Small intestine (tissue), 7 donors: ENCODE data around the gene NIPAL3. TPM values are rescaled to one million over a fixed set of nuclear protein-coding genes. Genes with fewer than 3 reads are reported as not detected.

Experiments
- DNase-seq, 2 donors: peaks; one replicate each; pipeline versions ENCODE4 v3.0.0 to v3.0.0-alpha.2; 2013
- FAIRE-seq: peaks from 2 replicates; lab custom pipeline; 2012; peaks lifted over from hg19 to GRCh38; lab: Jason Lieb, UNC
- H3K27ac ChIP-seq, 3 donors: one replicate each; pipeline ENCODE4 v1.5.1; 2013; ENCODE audit warnings: low read length in 2 of 3, mild to moderate bottlenecking in 2 of 3, control low read depth in 1 of 3, inconsistent platforms in 1 of 3, low read depth in 1 of 3, moderate library complexity in 1 of 3
- H3K27me3 ChIP-seq, 3 donors: one replicate each; pipeline ENCODE4 v1.6.1; 2013; ENCODE audit warnings: low read length in 3 of 3, inconsistent platforms in 1 of 3; ENCODE audit not compliant: control insufficient read depth in 3 of 3, insufficient read depth in 3 of 3
- H3K36me3 ChIP-seq, 3 donors: one replicate each; pipeline ENCODE4 v1.6.1; 2013; ENCODE audit warnings: low read length in 3 of 3, inconsistent platforms in 1 of 3, low read depth in 1 of 3, mild to moderate bottlenecking in 1 of 3, moderate library complexity in 1 of 3; ENCODE audit not compliant: control insufficient read depth in 3 of 3, insufficient read depth in 2 of 3
- H3K4me1 ChIP-seq, 3 donors: one replicate each; pipeline ENCODE4 v1.6.1; 2013; ENCODE audit warnings: low read length in 2 of 3, inconsistent platforms in 1 of 3, low read depth in 1 of 3, mild to moderate bottlenecking in 1 of 3, moderate library complexity in 1 of 3; ENCODE audit not compliant: control insufficient read depth in 3 of 3, insufficient read depth in 2 of 3
- H3K4me3 ChIP-seq, 3 donors: one replicate each; pipeline ENCODE4 v1.5.1; 2013; ENCODE audit warnings: low read length in 3 of 3, control low read depth in 1 of 3, inconsistent platforms in 1 of 3, low read depth in 1 of 3, mild to moderate bottlenecking in 1 of 3, moderate library complexity in 1 of 3
- H3K9me3 ChIP-seq, 2 donors: one replicate each; pipeline ENCODE4 v1.6.1; 2013; ENCODE audit warnings: low read depth in 1 of 2, low read length in 1 of 2; ENCODE audit not compliant: control insufficient read depth in 2 of 2, insufficient read depth in 1 of 2
- WGBS, 3 donors: extraction: QIAGEN DNeasy Blood & Tissue Kit; methylation state at CpG; one replicate each; pipeline ENCODE4 v1.1.7; 2013; 5-methylcytosine and 5-hydroxymethylcytosine counted together
- polyA plus RNA-seq, 4 donors: library from polyadenylated mRNA; stranded (reverse) in 3 of 4; unstranded in 1 of 4; fragments of 200-250 nt in 3 of 4; fragments of 120-200 nt in 1 of 4; gene quantifications; one replicate each; pipeline versions ENCODE4 v1.2.1 to v1.2.3, GENCODE V29; 2013
- donor health status: healthy with polysubstance abuse.
- donor health status: control.
- donor health status: control.
- donor health status: Bipolar disorder and iron deficiency.
- donor health status: healthy.

The NIPAL3 gene
- polyA plus RNA-seq, 4 donors = 4.9 to 16.4 (median 13.3) TPM

DNA sequence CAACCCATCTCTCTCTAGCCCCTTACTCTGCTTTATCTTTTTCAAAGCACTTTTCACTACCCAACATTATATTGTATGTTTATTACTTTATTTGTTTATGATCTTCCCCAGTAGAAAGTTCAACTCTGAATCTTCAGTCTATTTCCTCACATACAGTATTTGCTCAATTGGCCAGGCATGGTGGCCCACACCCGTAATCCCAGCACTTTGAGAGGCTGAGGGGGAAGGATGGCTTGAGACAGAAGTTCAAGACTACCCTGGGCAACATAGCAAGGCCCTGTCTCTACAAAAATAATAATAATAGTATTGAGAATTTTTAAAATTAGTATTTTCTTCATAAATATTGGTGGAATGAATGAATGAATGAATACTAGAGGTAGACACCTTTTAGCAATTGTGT lies 3.2 kb upstream of the NIPAL3 start:
- Histone ChIP-seq H3K4me1 (peaks cover 0 to 21% (median 0%) of the 10 kb centered on the region in 3 donors), H3K36me3 (peaks cover 0 to 3% (median 0%) of the 10 kb centered on the region in 3 donors), H3K27ac (peak overlapping the region; percentile 28 to 42 (median 41)), H3K9me3 (no peaks in the 10 kb centered on the region), H3K4me3 (no peak overlapping the region), H3K27me3 (no peaks in the 10 kb centered on the region)
- 17 to 61% (median 38%) methylated on average over 1 of the region's 1 CpG for WGBS, 3 donors
- DNase-seq (peak; percentile 27 to 43), FAIRE-seq (no peak)

DNA sequence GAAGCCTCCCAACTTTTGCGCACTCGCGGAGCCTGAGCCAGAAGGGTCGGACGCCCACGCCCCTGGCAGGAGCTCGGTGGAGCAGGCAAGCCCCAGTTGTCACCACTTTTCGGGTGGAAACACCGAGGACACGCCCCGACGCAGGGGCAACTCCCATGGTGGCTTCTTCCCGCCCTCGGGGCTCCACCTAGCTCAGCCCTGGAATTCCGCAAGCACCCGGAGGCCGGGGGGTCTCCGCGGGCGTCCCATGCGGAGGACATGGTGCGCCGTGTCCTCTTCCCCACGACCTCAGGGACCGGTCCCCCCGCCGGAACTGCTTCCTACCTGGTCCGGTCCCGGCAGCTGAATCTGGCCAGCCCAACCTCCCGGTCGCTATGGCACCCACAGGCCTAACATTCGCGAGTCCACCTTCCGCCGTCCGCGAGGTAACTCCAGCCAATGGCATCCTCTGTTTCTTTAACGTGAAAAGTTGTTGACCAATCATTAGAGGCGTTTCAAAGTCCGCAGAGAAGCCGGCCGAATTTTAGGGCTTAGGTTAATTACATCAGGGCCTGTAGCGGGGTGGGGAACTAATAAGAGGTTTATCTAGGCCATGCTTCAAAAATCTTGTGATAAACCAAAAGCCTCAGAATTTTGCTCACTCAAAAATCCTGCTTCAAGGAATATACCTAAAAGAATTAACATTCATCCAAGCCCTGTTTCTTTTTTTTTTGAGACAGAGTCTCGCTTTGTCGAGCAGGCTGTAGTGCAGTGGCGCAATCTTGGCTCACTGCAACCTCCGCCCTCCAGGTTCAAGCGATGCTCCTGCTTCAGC lies 2.0 kb upstream of the NIPAL3 start, which contains the start of gene STPG1:
TSS of gene STPG1 (minus strand) at position 433 of the 814 bp plus-strand sequence. CDS start 12,394 bp downstream, outside the sequence.
- peaks cover 0 to 26% (median 3%) of the 10 kb centered on the region in 3 donors for H3K4me1 ChIP-seq
- H3K36me3 ChIP-seq = peaks cover 0 to 3% (median 0%) of the 10 kb centered on the region in 3 donors
- H3K9me3 ChIP-seq = no peaks in the 10 kb centered on the region
- 3 to 6% (median 4%) methylated on average over 42 to 48 of the region's 48 CpGs for WGBS, 3 donors
- peak within 1 kb of the TSS; percentile 50 to 70 (median 70) for H3K27ac ChIP-seq
- peak; percentile 94 to 95 for DNase-seq
- no peak for FAIRE-seq
- H3K27me3 ChIP-seq = no peaks in the 10 kb centered on the region
- H3K4me3 ChIP-seq = peak within 1 kb of the TSS; percentile 37 to 83 (median 73)

DNA sequence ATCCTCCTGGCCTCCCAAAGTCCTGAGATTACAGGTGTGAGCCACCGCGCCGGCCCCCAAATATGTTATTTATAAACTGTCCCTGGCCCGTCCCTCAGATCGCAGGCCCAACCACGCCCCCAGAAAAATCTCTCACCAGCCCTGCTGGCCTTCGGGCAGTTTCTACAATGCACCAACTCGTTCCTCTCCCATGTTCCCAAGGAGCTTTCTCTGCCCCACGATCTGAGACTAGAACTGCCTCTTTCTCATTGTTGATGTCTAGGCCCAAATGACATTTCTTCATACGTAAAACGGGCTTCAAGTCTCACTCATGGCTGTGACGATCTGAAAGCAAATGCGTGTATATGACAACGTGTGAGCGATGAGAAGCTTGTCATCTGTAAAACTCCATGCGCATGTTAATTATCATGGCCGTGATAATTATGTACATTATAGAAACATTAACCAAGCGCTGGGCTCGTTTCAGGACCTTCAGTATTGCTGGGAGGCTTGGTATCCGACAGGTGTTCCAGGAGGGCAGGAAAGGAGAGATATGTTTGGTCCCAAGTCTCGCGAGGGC lies 748 bp upstream of the NIPAL3 start:
- peaks cover 0 to 8% (median 3%) of the 10 kb centered on the region in 3 donors for H3K36me3 ChIP-seq
- WGBS, 3 donors = 25 to 62% (median 37%) methylated on average over 21 to 22 of the region's 22 CpGs
- H3K9me3 ChIP-seq = no peaks in the 10 kb centered on the region
- peaks cover 0 to 29% (median 3%) of the 10 kb centered on the region in 3 donors for H3K4me1 ChIP-seq
- DNase-seq (no peak), FAIRE-seq (no peak)
- H3K4me3 ChIP-seq = peak overlapping the region in 1 of 3 donors; percentile 71
- H3K27ac ChIP-seq = peak overlapping the region; percentile 40 to 65 (median 55)
- H3K27me3 ChIP-seq = no peaks in the 10 kb centered on the region

DNA sequence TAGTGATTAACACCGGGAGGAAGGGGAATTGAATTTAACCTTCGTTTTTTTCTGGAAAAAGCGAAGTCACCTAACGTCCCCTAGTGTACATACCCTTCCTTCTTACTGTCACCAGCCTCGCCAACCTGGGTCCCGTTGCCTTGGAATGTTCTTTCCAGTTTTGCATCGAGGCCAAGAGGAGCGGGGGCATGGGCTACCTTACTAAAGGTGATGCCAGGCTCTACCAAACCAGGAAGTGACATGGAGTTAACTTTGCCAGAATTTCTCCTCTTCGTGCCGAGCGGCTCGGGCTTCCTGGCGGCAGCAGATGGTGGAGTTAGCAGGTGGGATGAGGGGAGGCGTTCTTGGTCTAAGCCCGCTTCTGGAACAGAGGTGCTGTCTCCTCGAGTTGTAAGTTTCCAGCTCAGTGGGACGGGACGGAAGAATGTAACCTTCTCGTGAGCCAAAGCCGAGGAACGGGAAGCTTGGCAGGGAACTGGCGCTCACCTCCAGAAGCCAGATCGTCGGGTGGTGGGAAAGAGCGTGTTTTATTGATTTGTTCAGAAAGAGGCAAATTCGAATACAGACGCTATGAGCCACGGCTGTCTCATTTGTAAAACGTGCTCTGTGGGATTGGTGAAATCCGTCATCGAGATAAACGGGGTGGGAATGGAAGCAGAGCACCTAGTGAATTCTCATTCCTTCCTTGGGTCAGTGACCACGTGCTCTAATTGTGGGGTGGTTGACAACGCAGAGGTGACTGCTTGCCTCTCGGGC lies 486 bp downstream of the NIPAL3 start:
- Histone ChIP-seq H3K27ac (peak overlapping the region; percentile 47 to 76 (median 64)), H3K27me3 (no peaks in the 10 kb centered on the region), H3K9me3 (no peaks in the 10 kb centered on the region), H3K4me3 (peak overlapping the region; percentile 57 to 71 (median 61)), H3K4me1 (peaks cover 0 to 29% (median 3%) of the 10 kb centered on the region in 3 donors), H3K36me3 (peaks cover 3 to 16% (median 5%) of the 10 kb centered on the region in 3 donors)
- WGBS, 3 donors = 0 to 3% (median 0%) methylated on average over 35 of the region's 35 CpGs
- DNase-seq = peak in 1 of 2 donors; percentile 48
- no peak for FAIRE-seq

- no peak for FAIRE-seq
- peaks cover 0 to 29% (median 3%) of the 10 kb centered on the region in 3 donors for H3K4me1 ChIP-seq
- H3K27me3 ChIP-seq = no peaks in the 10 kb centered on the region
- peak overlapping the region; percentile 57 to 71 (median 61) for H3K4me3 ChIP-seq
- DNase-seq = peak; percentile 62 to 67
- no peaks in the 10 kb centered on the region for H3K9me3 ChIP-seq
- H3K36me3 ChIP-seq = peaks cover 3 to 19% (median 5%) of the 10 kb centered on the region in 3 donors
- peak overlapping the region; percentile 1 to 76 (median 64) for H3K27ac ChIP-seq
- 28 to 50% (median 30%) methylated on average over 10 of the region's 10 CpGs for WGBS, 3 donors
These were observed 1.2 kb downstream of the NIPAL3 start for GRCh38 chr1:24416666-24417391.

DNA sequence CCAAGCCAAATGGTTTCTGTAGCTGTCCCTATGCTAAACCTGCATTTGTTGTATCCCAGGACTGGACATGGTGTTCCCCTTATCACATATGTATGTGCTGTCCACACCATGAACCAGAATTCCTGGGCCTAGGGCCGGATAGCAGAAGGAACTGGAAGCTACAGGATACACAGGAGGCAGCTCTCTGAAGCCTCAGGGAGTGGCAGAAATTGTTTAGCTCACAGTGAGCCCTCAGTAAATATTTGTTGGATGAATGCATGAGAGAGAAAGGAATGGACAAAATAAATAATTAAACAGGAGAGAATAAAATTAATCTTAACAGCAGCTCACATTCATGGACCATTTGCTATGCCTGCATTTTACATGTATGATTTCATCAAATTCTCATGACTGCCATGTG lies 2.1 kb downstream of the NIPAL3 start:
- H3K4me3 ChIP-seq = no peak overlapping the region
- H3K36me3 ChIP-seq = peaks cover 3 to 23% (median 5%) of the 10 kb centered on the region in 3 donors
- no peaks in the 10 kb centered on the region for H3K9me3 ChIP-seq
- WGBS, 3 donors = 67 to 86% (median 81%) methylated on average over 1 of the region's 1 CpG
- FAIRE-seq (no peak), DNase-seq (peak in 1 of 2 donors; percentile 4)
- H3K27me3 ChIP-seq = no peaks in the 10 kb centered on the region
- H3K27ac ChIP-seq = peak overlapping the region in 1 of 3 donors; percentile 24
- peaks cover 0 to 22% (median 3%) of the 10 kb centered on the region in 3 donors for H3K4me1 ChIP-seq

DNA sequence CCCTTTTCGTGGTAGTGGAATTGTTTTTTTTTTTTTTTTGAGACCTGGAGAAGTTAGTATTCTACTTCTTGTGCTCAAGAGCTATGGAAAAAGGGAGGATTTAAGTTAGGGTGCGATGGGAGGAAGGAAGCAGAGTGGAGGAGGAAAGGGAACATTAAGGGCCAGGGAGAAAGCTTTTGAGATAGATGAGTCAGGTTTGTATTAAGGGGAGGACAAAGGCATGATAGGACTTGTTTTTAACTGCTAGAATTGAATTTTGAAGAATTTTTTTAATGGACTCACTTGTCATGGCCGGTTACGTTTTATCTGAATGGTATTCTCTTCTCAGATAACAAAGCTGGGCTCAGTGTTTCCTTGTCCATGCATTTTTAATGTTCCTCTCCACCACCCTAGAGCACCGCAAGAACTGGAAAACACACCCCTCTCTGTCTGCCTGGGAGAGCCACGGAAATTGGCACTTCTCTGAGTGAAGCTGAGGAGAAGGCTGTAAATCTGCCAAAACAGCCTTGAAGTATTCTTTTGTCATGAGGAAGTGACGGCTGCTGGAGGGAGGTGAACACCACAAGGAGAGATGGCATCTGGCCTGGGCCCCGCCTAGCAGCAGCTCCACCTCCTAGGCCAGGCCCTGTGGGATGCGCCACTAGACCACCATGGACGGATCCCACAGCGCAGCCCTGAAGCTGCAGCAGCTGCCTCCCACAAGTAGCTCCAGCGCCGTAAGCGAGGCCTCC lies 3.5 kb downstream of the NIPAL3 start:
- peaks cover 3 to 23% (median 5%) of the 10 kb centered on the region in 3 donors for H3K36me3 ChIP-seq
- H3K9me3 ChIP-seq = no peaks in the 10 kb centered on the region
- FAIRE-seq (no peak), DNase-seq (peak; percentile 26 to 61)
- no peaks in the 10 kb centered on the region for H3K27me3 ChIP-seq
- WGBS, 3 donors = 41 to 65% (median 62%) methylated on average over 14 of the region's 14 CpGs
- H3K4me1 ChIP-seq = peaks cover 0 to 18% (median 3%) of the 10 kb centered on the region in 3 donors
- peak overlapping the region in 1 of 3 donors; percentile 45 for H3K27ac ChIP-seq
- H3K4me3 ChIP-seq = no peak overlapping the region
